Sciatic nerve (tissue), 2 donors: Measurements from ENCODE around the gene GP9. TPM values are rescaled to one million over a fixed set of nuclear protein-coding genes. Genes with fewer than 3 reads are reported as not detected.
"Not testable (repeated sequence)": the region's sequence is repeated elsewhere in the genome, so short reads cannot be mapped to it uniquely, and the experiment has no call there.

Experiments used
- ATAC-seq: fragments of 200-7000 bp; cut with Tn5 transposase; one replicate; pipeline ENCODE4 v1.9.1; 2020; ENCODE audit warnings: mild to moderate bottlenecking, moderate library complexity
- DNase-seq: peaks from one replicate; pipeline ENCODE4 v3.0.0-alpha.2; 2020; ENCODE audit warnings: low spot score
- intact Hi-C: fragments of 100-400 bp; cut with DNase I; formaldehyde crosslinking; loops from one replicate; pipeline ENCODE4 v1.14.2; 2022
- total RNA-seq: library from RNA; stranded (reverse); fragmentation: NEBNext Ultra II Directional; extraction: Animal tissue kit (Norgen Biotek cat#: 25700); gene quantifications from one replicate; pipeline ENCODE4 v1.2.1, GENCODE V29; 2021
- donor health status: DM: no; HTN: no; CAD: no.
- donor health status: DM: no; HTN: no; CAD: no.

The GP9 gene
- total RNA-seq, 1 donor from 2014 or later = 0.53 TPM

- intact Hi-C loops = no loop called here
- DNase-seq = no peak
Measured at GRCh38 chr3:129065016-129065719, 4.6 kb downstream of the GP9 start.

GRCh38 chr3:129065720-129066073 is 5.1 kb downstream of the GP9 start:
- intact Hi-C loops = no loop called here
- ATAC-seq = no peak
- no peak for DNase-seq

More at GRCh38 chr3:129065016-129065719, 4.6 kb downstream of the GP9 start:
- no peak for ATAC-seq

- intact Hi-C loops, ATAC-seq: not testable (repeated sequence)
Measured at GRCh38 chr3:129067719-129068118, 7.1 kb downstream of the GP9 start.

GRCh38 chr3:129068291-129068886 is 7.8 kb downstream of the GP9 start:
- ATAC-seq (peak; percentile 45), DNase-seq (no peak)
- intact Hi-C loops = no loop called here

More at GRCh38 chr3:129067719-129068118, 7.1 kb downstream of the GP9 start:
- not testable (repeated sequence) for DNase-seq

GRCh38 chr3:129069313-129070085 is 8.9 kb downstream of the GP9 start:
- DNase-seq, intact Hi-C loops, ATAC-seq: not testable (repeated sequence)

- no peak for DNase-seq
- intact Hi-C loops = no loop called here
- ATAC-seq = no peak
Measured at GRCh38 chr3:129070086-129070885, 9.7 kb downstream of the GP9 start.

GRCh38 chr3:129077222-129077621 is 16.6 kb downstream of the GP9 start:
- DNase-seq = no peak
- no peak for ATAC-seq
- intact Hi-C loops = no loop called here

GRCh38 chr3:129078510-129078909 is 17.9 kb downstream of the GP9 start:
- ATAC-seq (no peak), DNase-seq (no peak)
- intact Hi-C loops = no loop called here

GRCh38 chr3:129081503-129081902 is 20.9 kb downstream of the GP9 start:
- intact Hi-C loops = no loop called here
- ATAC-seq = no peak
- DNase-seq = no peak

GRCh38 chr3:129082026-129082425 is 21.4 kb downstream of the GP9 start:
- intact Hi-C loops = no loop called here
- ATAC-seq = no peak
- DNase-seq = no peak

- DNase-seq (no peak), ATAC-seq (no peak)
- intact Hi-C loops = no loop called here
Measured at GRCh38 chr3:129084501-129084900, 23.9 kb downstream of the GP9 start.

GRCh38 chr3:129085165-129085715 is 24.7 kb downstream of the GP9 start:
- DNase-seq (no peak), ATAC-seq (no peak)
- intact Hi-C loops = no loop called here

GRCh38 chr3:129085818-129086217 is 25.2 kb downstream of the GP9 start:
- ATAC-seq (no peak), DNase-seq (no peak)
- intact Hi-C loops = no loop called here

- intact Hi-C loops = no loop called here
- peak; percentile 83 for ATAC-seq
Measured at GRCh38 chr3:129087138-129087702, 26.6 kb downstream of the GP9 start.

GRCh38 chr3:129087904-129088303 is 27.3 kb downstream of the GP9 start:
- intact Hi-C loops, DNase-seq: not testable (repeated sequence)
- peak; percentile 94 for ATAC-seq

More at GRCh38 chr3:129087138-129087702, 26.6 kb downstream of the GP9 start:
- DNase-seq = no peak

- ATAC-seq = peak; percentile 14
- intact Hi-C loops = not testable (repeated sequence)
Measured at GRCh38 chr3:129088312-129088711, 27.7 kb downstream of the GP9 start.

GRCh38 chr3:129095285-129095684 is 34.7 kb downstream of the GP9 start:
- ATAC-seq (no peak), DNase-seq (no peak)
- intact Hi-C loops = no loop called here

More at GRCh38 chr3:129088312-129088711, 27.7 kb downstream of the GP9 start:
- DNase-seq = not testable (repeated sequence)

GRCh38 chr3:129100274-129100673 is 39.7 kb downstream of the GP9 start:
- intact Hi-C loops = no loop called here
- ATAC-seq (no peak), DNase-seq (no peak)
